Mesenteric fat pad (tissue), 1 donor: ENCODE results near the gene CHRNA4. TPM values are rescaled to one million over a fixed set of nuclear protein-coding genes. Genes with fewer than 3 reads are reported as not detected.

Experiments used
- DNase-seq: peaks from one replicate; pipeline ENCODE4 v3.0.0-alpha.2; 2020; ENCODE audit warnings: low spot score
- total RNA-seq: library from RNA; stranded (reverse); fragmentation: NEBNext Ultra II Directional; extraction: Animal tissue kit (Norgen Biotek cat#: 25700); gene quantifications from one replicate; pipeline ENCODE4 v1.2.1, GENCODE V29; 2021
- donor health status: DM: yes; HTN: yes; CAD: no.

The CHRNA4 gene
- total RNA-seq, 1 donor from 2014 or later: not detected

DNA sequence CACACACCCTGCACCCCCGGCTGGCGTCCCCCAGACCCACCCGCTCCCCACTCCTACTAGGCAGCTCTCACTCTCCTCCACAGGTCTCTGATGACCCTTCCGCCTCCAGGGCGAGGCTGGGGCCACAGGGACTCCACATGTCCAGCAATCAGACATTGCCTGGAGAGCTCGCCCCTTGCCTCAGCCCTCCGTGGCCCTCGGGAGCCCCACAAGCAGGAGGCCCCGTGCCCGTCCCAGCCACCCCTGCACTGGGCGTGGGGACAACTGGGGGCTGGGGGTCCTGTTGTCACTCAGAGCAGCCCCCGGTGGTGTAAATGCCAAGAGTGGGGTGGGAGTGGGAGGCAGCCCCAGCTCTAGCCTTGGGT is 66.6 kb downstream of the CHRNA4 start:
- no peak for DNase-seq

DNA sequence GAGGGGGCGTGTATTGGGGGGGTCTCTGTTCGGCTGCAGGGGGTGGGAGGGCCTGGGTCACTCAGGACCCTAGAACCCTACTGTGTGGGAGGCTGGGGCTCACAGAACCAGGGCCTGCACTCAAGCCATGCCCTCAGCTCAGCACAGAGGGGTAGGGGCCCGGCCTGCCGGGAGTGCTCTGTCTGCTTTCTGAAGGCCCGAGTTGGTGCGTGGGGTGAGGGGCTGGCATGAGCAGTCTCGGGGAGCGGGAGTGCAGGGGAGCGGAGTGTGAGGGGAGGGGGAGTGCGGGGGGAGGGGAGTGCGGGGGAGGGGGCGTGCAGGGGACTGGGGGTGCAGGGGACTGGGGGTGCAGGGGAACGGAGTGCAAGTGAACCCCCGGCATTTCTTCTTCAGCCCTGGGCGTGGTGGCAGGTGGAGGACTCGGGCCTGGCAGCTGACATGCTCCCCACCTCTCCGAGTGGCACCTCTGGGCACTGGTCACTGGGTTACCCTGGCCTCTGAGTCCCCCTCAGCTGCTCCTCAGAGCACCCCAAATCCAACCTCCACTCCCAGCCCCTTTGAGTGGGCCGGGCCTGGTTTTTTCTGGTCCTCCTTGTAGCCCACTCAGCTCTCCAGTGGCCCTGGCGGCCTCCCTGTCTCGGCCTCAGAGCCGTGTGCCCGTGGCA is 67.1 kb downstream of the CHRNA4 start:
- DNase-seq: no peak

DNA sequence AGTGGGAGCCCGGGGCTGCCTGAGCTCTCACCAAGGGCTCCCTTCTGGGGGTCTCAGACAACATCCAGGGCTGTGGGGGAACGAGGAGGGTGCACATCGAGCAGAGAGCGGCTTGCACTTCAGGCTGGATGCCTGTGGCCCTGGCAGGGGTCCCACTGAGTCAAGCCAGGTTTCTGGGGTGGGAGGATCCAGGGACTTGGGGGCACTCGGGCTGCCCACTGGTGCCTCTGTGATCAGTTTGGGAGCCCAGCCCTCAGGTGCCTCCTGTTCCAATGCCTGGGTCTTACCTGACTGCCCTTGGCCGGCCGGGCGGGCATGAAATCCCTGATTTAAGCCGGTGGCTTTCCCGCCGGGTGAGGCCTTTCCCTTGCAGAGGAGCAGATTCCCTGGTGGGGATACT is 67.7 kb downstream of the CHRNA4 start:
- DNase-seq: no peak

Other genes starting within 250 kb of the CHRNA4 start
- gene YTHDF1, start 145.2 kb downstream of the CHRNA4 start, total RNA-seq: 33.6 TPM
- gene BIRC7, start 125.4 kb downstream of the CHRNA4 start, total RNA-seq: 0.35 TPM
- not detected for gene NKAIN4, start 106.9 kb downstream of the CHRNA4 start, total RNA-seq
- 60.8 TPM for gene ARFGAP1, start 88.5 kb downstream of the CHRNA4 start, total RNA-seq
- gene COL20A1, start 68.2 kb downstream of the CHRNA4 start, total RNA-seq: not detected
- not detected for gene KCNQ2, start 111.3 kb upstream of the CHRNA4 start, total RNA-seq
- 1.2 TPM for gene EEF1A2, start 137.7 kb upstream of the CHRNA4 start, total RNA-seq
- 173 TPM for gene PPDPF, start 159.4 kb upstream of the CHRNA4 start, total RNA-seq
- 0.10 TPM for gene PTK6, start 176.0 kb upstream of the CHRNA4 start, total RNA-seq
- gene SRMS, start 186.4 kb upstream of the CHRNA4 start, total RNA-seq: not detected
- gene FNDC11, start 192.8 kb upstream of the CHRNA4 start, total RNA-seq: 0.13 TPM
- gene HELZ2, start 212.9 kb upstream of the CHRNA4 start, total RNA-seq: 50.8 TPM